HepG2 (cell line): ENCODE measurements around the gene CRLF3.

Experiments
- ASH2L ChIP-seq: fragments of 300-600, 200-600 bp; sonication (generic); IDR thresholded peaks from 2 replicates; pipeline ENCODE4 v1.7.0; 2017; ENCODE audit warnings: low read depth, mild to moderate bottlenecking, moderate library complexity, mixed read lengths, low read length; ENCODE audit not compliant: insufficient read length
- ATF2 ChIP-seq: sonication (generic); formaldehyde crosslinking; IDR thresholded peaks from 2 replicates; pipeline ENCODE4 v1.4.0; 2020; ENCODE audit warnings: missing genetic modification reagents
- CTCF ChIP-seq: sonication (generic); formaldehyde crosslinking; IDR thresholded peaks from 2 replicates; pipeline ENCODE4 v1.5.0; 2020; ENCODE audit warnings: mild to moderate bottlenecking, missing genetic modification reagents, moderate library complexity
- HCFC1 ChIP-seq: fragments of 150-350 bp; IDR thresholded peaks from 2 replicates; pipeline ENCODE4 v1.6.1; 2014; ENCODE audit warnings: low read depth, low read length
- HMGXB4 ChIP-seq, 2 experiments: sonication (generic) in 1 of 2; formaldehyde crosslinking in 1 of 2; IDR thresholded peaks; 2 replicates each; pipeline versions ENCODE4 v1.4.0 to v1.6.1; 2018 to 2020; ENCODE audit warnings: missing genetic modification reagents in 2 of 2, borderline replicate concordance in 1 of 2, low read depth in 1 of 2, mild to moderate bottlenecking in 1 of 2, missing biosample characterization in 1 of 2
- MAX ChIP-seq: IDR thresholded peaks from 2 replicates; pipeline ENCODE4 v1.6.1; 2012; ENCODE audit warnings: inconsistent platforms
- POLR2A ChIP-seq, 2 experiments: IDR thresholded peaks; 2 replicates each; pipeline ENCODE4 v1.6.1; 2011; ENCODE audit warnings: low read depth in 2 of 2, low read length in 2 of 2, mild to moderate bottlenecking in 1 of 2, moderate library complexity in 1 of 2; ENCODE audit not compliant: insufficient read depth in 1 of 2
- POLR2AphosphoS5 ChIP-seq: IDR thresholded peaks from 2 replicates; pipeline ENCODE4 v1.6.1; 2012; ENCODE audit warnings: low read depth, low read length
- SNAI1 ChIP-seq: sonication (generic); formaldehyde crosslinking; IDR thresholded peaks from 2 replicates; pipeline ENCODE4 v1.5.0; 2020; ENCODE audit warnings: mild to moderate bottlenecking, missing genetic modification reagents, borderline replicate concordance
- SRSF1 ChIP-seq: fragments of 200-400 bp; formaldehyde crosslinking; optimal IDR thresholded peaks from 2 replicates; pipeline ENCODE3; 2017; ENCODE audit warnings: mild to moderate bottlenecking, low read depth, low read length, moderate library complexity
- TRAFD1 ChIP-seq: sonication (generic); formaldehyde crosslinking; IDR thresholded peaks from 2 replicates; pipeline ENCODE4 v1.5.1; 2020; ENCODE audit warnings: missing genetic modification reagents, mild to moderate bottlenecking, borderline replicate concordance
- ZNF207 ChIP-seq: fragments of 450-650 bp; IDR thresholded peaks from 2 replicates; pipeline ENCODE4 v1.6.1; 2016; ENCODE audit warnings: antibody characterized with exemption, borderline replicate concordance
- ZNF792 ChIP-seq: IDR thresholded peaks from 2 replicates; pipeline ENCODE4 v1.6.1; 2016

GRCh38 chr17:30858556-30859250 is 34.2 kb upstream of the CRLF3 start:
- TF ChIP-seq HCFC1, result no peak
- TF ChIP-seq SNAI1 (CRISPR knock-in tag), result no peak
- no peak for TF ChIP-seq ZNF792 (CRISPR knock-in tag)
- no peak for TF ChIP-seq ASH2L
- TF ChIP-seq SRSF1, result no peak
- TF ChIP-seq MAX, result no peak
- TF ChIP-seq ZNF207, result no peak
- TF ChIP-seq POLR2A (IDR thresholded peaks at IDR 0.05; ENCODE audit: insufficient read depth in 1 of 2, low read depth in 2 of 2, low read length in 2 of 2), result no peak
- no peak for TF ChIP-seq HMGXB4 (CRISPR knock-in tag; IDR thresholded peaks at IDR 0.05; ENCODE audit: borderline replicate concordance in 1 of 2, low read depth in 1 of 2)
- no peak for TF ChIP-seq TRAFD1 (CRISPR knock-in tag)
- TF ChIP-seq ATF2 (CRISPR knock-in tag), result no peak
- no peak for TF ChIP-seq POLR2AphosphoS5
- no peak for TF ChIP-seq CTCF (CRISPR knock-in tag)
